ENCODE results near the gene WWOX. TPM values are rescaled to one million over a fixed set of nuclear protein-coding genes. Genes with fewer than 3 reads are reported as not detected.

The WWOX gene
- total and polyA plus RNA-seq, 2 of the 4 experiments (the other 2 are of a cell fraction), result 2.7 to 5.4 TPM

GRCh38 chr16:78324649-78325285 lies 225.3 kb downstream of the WWOX start:
- Histone ChIP-seq H3K4me2 (ENCODE audit: low read depth, low read length) (no peak overlapping the region), H3K18ac (ENCODE audit: low read depth, low read length) (no peak overlapping the region), H3K27ac (ENCODE audit: insufficient read depth, low read length) (no peak overlapping the region), H3K9me3 (ENCODE audit: control insufficient read depth, insufficient read depth, low read length) (peaks cover 14% of the 10 kb centered on the region), H4K20me1 (ENCODE audit: insufficient read depth, low read length) (no peaks in the 10 kb centered on the region), H3K4me1 (ENCODE audit: control insufficient read depth, insufficient read depth, low read length) (no peaks in the 10 kb centered on the region), H2AK5ac (ENCODE audit: low read depth, low read length) (no peak overlapping the region), H2AK9ac (replicated peaks; ENCODE audit: low read depth, low read length, poor library complexity) (no peak overlapping the region), H3K9ac (ENCODE audit: low read depth, low read length) (no peak overlapping the region), H3K4me3 (ENCODE audit: insufficient read depth, low read depth, low read length) (no peak overlapping the region), H3K4ac (ENCODE audit: low read depth, low read length) (no peak overlapping the region), H3K79me1 (ENCODE audit: low read depth in 1 of 2, low read length in 2 of 2) (no peaks in the 10 kb centered on the region), H2AFZ (replicated peaks; ENCODE audit: low read length, poor library complexity) (no peak overlapping the region), H4K91ac (ENCODE audit: insufficient read depth, low read depth, low read length) (no peak overlapping the region), H2BK15ac (ENCODE audit: low read depth, low read length) (no peak overlapping the region), H3K9me1 (ENCODE audit: insufficient read depth, low read length) (no peaks in the 10 kb centered on the region), H3K27me3 (ENCODE audit: control insufficient read depth, insufficient read depth, low read length) (no peaks in the 10 kb centered on the region), H2BK120ac (ENCODE audit: low read depth, low read length) (no peak overlapping the region), H3K23ac (ENCODE audit: low read depth, low read length) (no peak overlapping the region), H3K36me3 (ENCODE audit: control insufficient read depth, insufficient read depth, low read length) (no peaks in the 10 kb centered on the region), H4K8ac (ENCODE audit: low read depth in 2 of 2, low read length in 2 of 2) (no peak overlapping the region), H4K5ac (ENCODE audit: low read depth, low read length) (no peak overlapping the region), H2BK20ac (ENCODE audit: low read depth, low read length) (no peak overlapping the region), H3K56ac (ENCODE audit: extremely low read depth, insufficient read depth, low read length) (no peak overlapping the region), H3K14ac (replicated peaks; ENCODE audit: low read depth, low read length) (no peak overlapping the region), H2BK5ac (ENCODE audit: low read depth, low read length, poor library complexity, severe bottlenecking) (no peak overlapping the region)
- dilution Hi-C loops (cut with HindIII; ENCODE audit: low sequenced_read_pairs, unreplicated experiment), result no loop called here
- 43 to 100% methylated on average over 1 of the region's 6 CpGs for WGBS, 2 experiments (ENCODE audit: extremely low coverage in 2 of 2, insufficient read length in 1 of 2)
- DNase-seq, result no peak
- POLR2A ChIA-PET (ENCODE audit: unreplicated experiment), result no interaction called here
- TF ChIP-seq RAD21 (IDR thresholded peaks at IDR 0.05; ENCODE audit: low read length) (no peak), RFX5 (IDR thresholded peaks at IDR 0.05; ENCODE audit: low read depth, low read length) (no peak), CHD1 (IDR thresholded peaks at IDR 0.05; ENCODE audit: low read depth, low read length) (no peak), MAZ (IDR thresholded peaks at IDR 0.05; ENCODE audit: borderline replicate concordance, low read depth, low read length) (no peak), NFE2L2 (IDR thresholded peaks at IDR 0.05; ENCODE audit: low read depth, low read length) (no peak), ELK1 (IDR thresholded peaks at IDR 0.05; ENCODE audit: borderline replicate concordance, low read depth, low read length) (no peak), POLR2A (IDR thresholded peaks at IDR 0.05; ENCODE audit: low read depth, low read length) (no peak), MXI1 (IDR thresholded peaks at IDR 0.05; ENCODE audit: borderline replicate concordance, low read depth, low read length) (no peak), MAFK (IDR thresholded peaks at IDR 0.05; ENCODE audit: low read depth, low read length) (no peak), USF2 (IDR thresholded peaks at IDR 0.05; ENCODE audit: low read depth, low read length) (no peak), FOS (IDR thresholded peaks at IDR 0.05; ENCODE audit: low read depth, low read length) (no peak), CEBPB (IDR thresholded peaks at IDR 0.05; ENCODE audit: low read depth, low read length) (no peak)
- CTCF ChIA-PET, result no interaction called here
- intact Hi-C loops (cut with micrococcal nuclease), result no loop called here
- ATAC-seq (ENCODE audit: low read depth), result no peak
- no TSS peak for BruUV-seq (replicated peaks)
- in situ Hi-C loops (cut with MboI; ENCODE audit: low sequenced_read_pairs), result no loop called here
